Esophagus squamous epithelium (tissue), 4 donors: ENCODE measurements around the gene INTS15.

Experiments used
- POLR2A ChIP-seq, 4 donors: fragments of 450-650 bp; IDR thresholded peaks; one replicate each; pipeline ENCODE4 v1.6.1; 2017; ENCODE audit warnings: antibody characterized with exemption in 4 of 4, mild to moderate bottlenecking in 4 of 4, moderate library complexity in 3 of 4
- TF ChIP-seq, protein P1 (sequence below), 6 experiments: fragments of 450-650 bp in 4 of 6; fragments of 200-600 bp in 2 of 6; sonication (generic) in 2 of 6; IDR thresholded peaks; one replicate each; pipeline ENCODE4 v1.5.1; 2016 to 2019; ENCODE audit warnings: antibody characterized with exemption in 6 of 6, mild to moderate bottlenecking in 4 of 6, moderate library complexity in 4 of 6

DNA sequence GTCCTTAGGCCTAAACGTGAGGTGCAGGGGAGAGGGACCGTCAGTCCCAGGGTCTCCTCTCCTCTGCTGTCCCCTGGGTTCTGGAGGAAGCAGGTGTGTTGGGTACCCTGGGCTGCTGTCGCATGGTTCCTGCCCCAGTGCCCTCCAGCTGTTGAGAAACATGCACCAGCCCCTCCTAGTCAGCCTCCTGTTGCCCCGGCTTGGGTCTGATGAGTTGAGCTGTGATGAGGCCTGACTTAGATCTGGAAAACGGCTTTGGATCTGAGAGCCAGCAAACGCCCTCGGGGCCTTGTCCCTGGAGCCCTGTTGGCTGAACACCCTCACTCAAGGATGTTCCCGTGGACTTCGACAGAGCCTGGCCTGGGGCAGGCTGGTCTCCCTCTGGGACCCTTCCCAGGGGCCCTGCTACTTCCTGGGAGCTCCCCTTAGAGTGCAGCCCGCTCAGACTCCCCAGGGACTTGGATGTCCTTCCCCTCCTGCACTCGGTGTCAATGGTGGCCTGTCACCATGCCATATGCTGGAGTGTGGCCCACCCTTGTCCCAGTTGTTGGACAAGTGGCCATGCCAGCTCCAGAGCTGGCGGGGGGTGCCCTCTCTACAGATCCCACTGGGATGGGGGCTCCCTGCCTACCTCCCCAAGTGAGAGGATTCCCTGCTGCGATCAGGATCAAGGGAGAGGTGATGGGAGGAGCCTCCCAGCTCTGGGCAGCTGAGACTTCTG is 59.6 kb downstream of the INTS15 start:
- TF ChIP-seq, protein P1, sequence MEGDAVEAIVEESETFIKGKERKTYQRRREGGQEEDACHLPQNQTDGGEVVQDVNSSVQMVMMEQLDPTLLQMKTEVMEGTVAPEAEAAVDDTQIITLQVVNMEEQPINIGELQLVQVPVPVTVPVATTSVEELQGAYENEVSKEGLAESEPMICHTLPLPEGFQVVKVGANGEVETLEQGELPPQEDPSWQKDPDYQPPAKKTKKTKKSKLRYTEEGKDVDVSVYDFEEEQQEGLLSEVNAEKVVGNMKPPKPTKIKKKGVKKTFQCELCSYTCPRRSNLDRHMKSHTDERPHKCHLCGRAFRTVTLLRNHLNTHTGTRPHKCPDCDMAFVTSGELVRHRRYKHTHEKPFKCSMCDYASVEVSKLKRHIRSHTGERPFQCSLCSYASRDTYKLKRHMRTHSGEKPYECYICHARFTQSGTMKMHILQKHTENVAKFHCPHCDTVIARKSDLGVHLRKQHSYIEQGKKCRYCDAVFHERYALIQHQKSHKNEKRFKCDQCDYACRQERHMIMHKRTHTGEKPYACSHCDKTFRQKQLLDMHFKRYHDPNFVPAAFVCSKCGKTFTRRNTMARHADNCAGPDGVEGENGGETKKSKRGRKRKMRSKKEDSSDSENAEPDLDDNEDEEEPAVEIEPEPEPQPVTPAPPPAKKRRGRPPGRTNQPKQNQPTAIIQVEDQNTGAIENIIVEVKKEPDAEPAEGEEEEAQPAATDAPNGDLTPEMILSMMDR (IDR thresholded peaks at IDR 0.05): no peak
- no peak for TF ChIP-seq POLR2A (IDR thresholded peaks at IDR 0.05)
